ENCODE results near the gene PPIH.

GRCh38 chr1:42703888-42704464 lies 45.8 kb downstream of the PPIH start:
- TF ChIP-seq PBX3 (CRISPR knock-in tag; IDR thresholded peaks at IDR 0.05) (no peak), ZNF639 (tag by site-specific recombination; IDR thresholded peaks at IDR 0.05) (no peak), REST (tag by site-specific recombination; IDR thresholded peaks at IDR 0.05) (no peak), CTCF (tag by site-specific recombination; IDR thresholded peaks at IDR 0.05) (no peak), ZNF561 (tag by site-specific recombination; IDR thresholded peaks at IDR 0.05; ENCODE audit: borderline replicate concordance) (no peak), ZNF768 (tag by site-specific recombination; IDR thresholded peaks at IDR 0.05) (no peak), ZNF174 (tag by site-specific recombination; IDR thresholded peaks at IDR 0.05) (no peak)
